ENCODE data around the gene ARVCF.

The ARVCF gene

DNA sequence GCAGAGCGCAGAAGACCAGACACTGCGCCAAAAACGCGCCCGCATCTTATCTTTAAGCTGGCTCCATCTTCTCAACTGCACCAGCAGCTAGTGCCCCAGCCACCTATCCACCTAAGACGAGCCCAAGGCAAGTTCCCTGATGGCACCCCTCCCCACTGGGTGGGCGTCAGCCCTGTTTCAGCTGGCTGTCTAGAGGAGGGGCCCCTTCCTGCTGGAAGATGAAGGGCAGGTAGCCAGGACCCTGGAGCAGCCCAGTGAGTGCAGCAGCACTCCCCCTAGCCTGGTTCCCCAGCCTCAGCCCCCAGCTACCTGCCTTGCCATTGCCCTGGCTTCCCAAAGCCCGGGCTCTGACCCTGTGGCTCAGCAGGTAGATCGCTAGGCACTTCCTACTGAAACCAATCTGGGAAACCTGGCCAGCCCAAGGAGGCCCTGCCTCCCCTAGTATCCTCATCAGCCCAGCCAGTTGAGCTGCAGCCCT, 28.3 kb downstream of the ARVCF start:
- peaks cover 24% of the 10 kb centered on the region for H3K4me1 ChIP-seq (ENCODE audit: control insufficient read depth, insufficient read depth, low read length)
- no peaks in the 10 kb centered on the region for H3K27me3 ChIP-seq (ENCODE audit: control insufficient read depth, insufficient read depth, low read length)
- no peak overlapping the region for H3K9ac ChIP-seq (ENCODE audit: low read length)
- no peak overlapping the region for H3K27ac ChIP-seq (ENCODE audit: low read depth, low read length)
- no peaks in the 10 kb centered on the region for H3K9me3 ChIP-seq (ENCODE audit: control insufficient read depth, insufficient read depth, low read depth, low read length)
- H3K4me3 ChIP-seq (ENCODE audit: low read depth, low read length), result no peak overlapping the region
- no peaks in the 10 kb centered on the region for H3K36me3 ChIP-seq (ENCODE audit: control insufficient read depth, insufficient read depth, low read length)

- Histone ChIP-seq H3K9me3 (ENCODE audit: control insufficient read depth, insufficient read depth, low read depth, low read length) (no peaks in the 10 kb centered on the region), H3K9ac (ENCODE audit: low read length) (no peak overlapping the region), H3K4me3 (ENCODE audit: low read depth, low read length) (peak overlapping the region; percentile 43; the same call in 1 of the 2 replicates)
Observed at GRCh38 chr22:19987394-19988306, 29.0 kb downstream of the ARVCF start.

GRCh38 chr22:19986410-19987341, 29.9 kb downstream of the ARVCF start:
- peaks cover 24% of the 10 kb centered on the region for H3K4me1 ChIP-seq (ENCODE audit: control insufficient read depth, insufficient read depth, low read length)

More at GRCh38 chr22:19987394-19988306, 29.0 kb downstream of the ARVCF start:
- no peaks in the 10 kb centered on the region for H3K36me3 ChIP-seq (ENCODE audit: control insufficient read depth, insufficient read depth, low read length)
- H3K27me3 ChIP-seq (ENCODE audit: control insufficient read depth, insufficient read depth, low read length), result no peaks in the 10 kb centered on the region
- H3K27ac ChIP-seq (ENCODE audit: low read depth, low read length), result no peak overlapping the region
- peaks cover 24% of the 10 kb centered on the region for H3K4me1 ChIP-seq (ENCODE audit: control insufficient read depth, insufficient read depth, low read length)

GRCh38 chr22:19986011-19986409, 30.6 kb downstream of the ARVCF start:
- H3K9ac ChIP-seq (ENCODE audit: low read length), result peak overlapping the region; percentile 66
- peaks cover 11% of the 10 kb centered on the region for H3K36me3 ChIP-seq (ENCODE audit: control insufficient read depth, insufficient read depth, low read length)
- H3K27ac ChIP-seq (ENCODE audit: low read depth, low read length), result no peak overlapping the region
- peak overlapping the region; percentile 75 for H3K4me3 ChIP-seq (ENCODE audit: low read depth, low read length)
- H3K4me1 ChIP-seq (ENCODE audit: control insufficient read depth, insufficient read depth, low read length), result peaks cover 24% of the 10 kb centered on the region
- no peaks in the 10 kb centered on the region for H3K9me3 ChIP-seq (ENCODE audit: control insufficient read depth, insufficient read depth, low read depth, low read length)
- no peaks in the 10 kb centered on the region for H3K27me3 ChIP-seq (ENCODE audit: control insufficient read depth, insufficient read depth, low read length)

More at GRCh38 chr22:19986410-19987341, 29.9 kb downstream of the ARVCF start:
- H3K9ac ChIP-seq (ENCODE audit: low read length), result peak overlapping the region; percentile 66
- H3K9me3 ChIP-seq (ENCODE audit: control insufficient read depth, insufficient read depth, low read depth, low read length), result no peaks in the 10 kb centered on the region
- H3K27me3 ChIP-seq (ENCODE audit: control insufficient read depth, insufficient read depth, low read length), result no peaks in the 10 kb centered on the region
- peak overlapping the region; percentile 75 for H3K4me3 ChIP-seq (ENCODE audit: low read depth, low read length)
- peaks cover 5% of the 10 kb centered on the region; the same call in 1 of the 2 replicates for H3K36me3 ChIP-seq (ENCODE audit: control insufficient read depth, insufficient read depth, low read length)
- peak overlapping the region; percentile 46; the same call in 1 of the 2 replicates for H3K27ac ChIP-seq (ENCODE audit: low read depth, low read length)

DNA sequence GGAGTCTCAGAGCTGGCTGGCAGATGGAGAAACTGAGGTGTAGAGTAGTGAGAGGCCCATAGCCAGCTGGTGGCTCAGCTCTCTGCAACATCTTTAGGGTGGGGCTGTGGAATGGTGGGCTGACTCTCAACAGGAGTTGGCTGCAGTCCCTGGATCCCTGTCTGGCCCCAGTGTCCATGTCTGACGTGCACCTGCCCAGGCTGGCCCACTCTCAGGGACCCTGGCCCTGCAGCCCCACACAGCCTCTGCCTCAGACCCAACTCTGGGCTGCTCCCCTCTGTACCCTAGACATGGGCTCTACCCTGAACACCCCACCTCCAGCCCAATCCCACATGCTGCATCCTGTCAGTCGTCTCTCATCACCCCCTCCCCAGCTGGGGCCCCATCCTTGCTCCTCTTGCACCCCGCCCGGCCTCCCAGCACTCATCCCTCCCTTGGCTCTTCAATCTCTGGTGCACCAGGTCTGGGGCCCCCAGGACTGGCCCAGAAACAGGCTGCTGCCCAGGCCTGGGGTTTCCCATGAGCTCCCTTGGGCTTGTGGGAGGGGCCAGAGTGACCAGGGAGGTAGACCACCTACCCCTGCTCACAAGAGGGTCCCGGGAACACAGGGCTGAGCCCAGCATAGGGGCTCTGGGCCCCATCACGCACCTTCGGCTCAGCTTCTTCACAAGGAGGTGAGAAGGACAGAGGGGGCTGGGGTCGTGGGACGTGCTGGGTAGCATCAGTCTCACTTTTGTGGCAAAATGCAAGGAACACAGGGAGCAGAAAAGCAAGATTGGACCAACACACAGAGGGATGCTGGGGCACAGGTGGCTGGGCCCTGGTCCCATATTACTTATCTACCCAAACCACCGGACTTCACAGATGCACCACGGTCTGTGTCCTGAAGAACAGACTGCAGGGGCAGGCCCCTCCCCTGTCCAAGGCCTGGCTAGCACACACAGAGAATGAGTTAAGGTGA, 31.5 kb downstream of the ARVCF start:
- H3K36me3 ChIP-seq (ENCODE audit: control insufficient read depth, insufficient read depth, low read length), result peaks cover 20% of the 10 kb centered on the region
- H3K9me3 ChIP-seq (ENCODE audit: control insufficient read depth, insufficient read depth, low read depth, low read length), result no peaks in the 10 kb centered on the region
- H3K4me3 ChIP-seq (ENCODE audit: low read depth, low read length), result no peak overlapping the region
- H3K27me3 ChIP-seq (ENCODE audit: control insufficient read depth, insufficient read depth, low read length), result no peaks in the 10 kb centered on the region
- H3K4me1 ChIP-seq (ENCODE audit: control insufficient read depth, insufficient read depth, low read length), result peaks cover 24% of the 10 kb centered on the region
- H3K27ac ChIP-seq (ENCODE audit: low read depth, low read length), result no peak overlapping the region
- H3K9ac ChIP-seq (ENCODE audit: low read length), result peak overlapping the region; percentile 17

DNA sequence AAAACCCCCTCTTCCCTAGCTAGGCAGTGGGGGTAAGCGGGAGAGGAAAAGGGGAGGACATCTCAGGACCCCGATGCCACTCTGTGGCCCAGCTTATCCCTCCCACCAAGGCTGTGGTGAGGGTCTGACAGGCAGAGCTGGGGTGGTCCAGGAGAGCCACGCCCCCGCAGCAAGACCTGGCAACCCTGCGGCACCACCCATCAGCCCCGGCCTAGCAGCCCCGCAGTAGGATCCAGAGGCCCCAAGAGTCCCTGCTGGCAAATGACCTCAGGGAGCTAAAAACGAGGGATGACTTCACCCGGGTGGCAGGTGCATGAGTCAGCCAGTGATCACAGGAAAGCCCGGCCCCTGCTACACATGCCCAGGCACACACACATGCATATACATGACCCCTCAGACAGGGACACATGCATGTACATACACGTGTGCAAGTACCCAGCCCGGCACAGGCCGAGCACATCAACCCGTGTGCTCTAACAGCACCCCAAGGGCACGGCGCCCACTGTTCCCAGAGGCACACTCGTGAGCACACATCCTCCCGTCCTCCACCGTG, 32.3 kb downstream of the ARVCF start:
- peaks cover 28% of the 10 kb centered on the region for H3K36me3 ChIP-seq (ENCODE audit: control insufficient read depth, insufficient read depth, low read length)
- no peak overlapping the region for H3K4me3 ChIP-seq (ENCODE audit: low read depth, low read length)
- no peaks in the 10 kb centered on the region for H3K27me3 ChIP-seq (ENCODE audit: control insufficient read depth, insufficient read depth, low read length)
- no peaks in the 10 kb centered on the region for H3K9me3 ChIP-seq (ENCODE audit: control insufficient read depth, insufficient read depth, low read depth, low read length)
- peaks cover 24% of the 10 kb centered on the region for H3K4me1 ChIP-seq (ENCODE audit: control insufficient read depth, insufficient read depth, low read length)
- H3K9ac ChIP-seq (ENCODE audit: low read length), result peak overlapping the region; percentile 17
- H3K27ac ChIP-seq (ENCODE audit: low read depth, low read length), result no peak overlapping the region

- peaks cover 33% of the 10 kb centered on the region for H3K36me3 ChIP-seq (ENCODE audit: control insufficient read depth, insufficient read depth, low read length)
- no peak overlapping the region for H3K9ac ChIP-seq (ENCODE audit: low read length)
- no peak overlapping the region for H3K27ac ChIP-seq (ENCODE audit: low read depth, low read length)
- no peaks in the 10 kb centered on the region for H3K9me3 ChIP-seq (ENCODE audit: control insufficient read depth, insufficient read depth, low read depth, low read length)
- peaks cover 24% of the 10 kb centered on the region for H3K4me1 ChIP-seq (ENCODE audit: control insufficient read depth, insufficient read depth, low read length)
- no peak overlapping the region for H3K4me3 ChIP-seq (ENCODE audit: low read depth, low read length)
- H3K27me3 ChIP-seq (ENCODE audit: control insufficient read depth, insufficient read depth, low read length), result no peaks in the 10 kb centered on the region
Observed at GRCh38 chr22:19983741-19984140, 32.9 kb downstream of the ARVCF start.

DNA sequence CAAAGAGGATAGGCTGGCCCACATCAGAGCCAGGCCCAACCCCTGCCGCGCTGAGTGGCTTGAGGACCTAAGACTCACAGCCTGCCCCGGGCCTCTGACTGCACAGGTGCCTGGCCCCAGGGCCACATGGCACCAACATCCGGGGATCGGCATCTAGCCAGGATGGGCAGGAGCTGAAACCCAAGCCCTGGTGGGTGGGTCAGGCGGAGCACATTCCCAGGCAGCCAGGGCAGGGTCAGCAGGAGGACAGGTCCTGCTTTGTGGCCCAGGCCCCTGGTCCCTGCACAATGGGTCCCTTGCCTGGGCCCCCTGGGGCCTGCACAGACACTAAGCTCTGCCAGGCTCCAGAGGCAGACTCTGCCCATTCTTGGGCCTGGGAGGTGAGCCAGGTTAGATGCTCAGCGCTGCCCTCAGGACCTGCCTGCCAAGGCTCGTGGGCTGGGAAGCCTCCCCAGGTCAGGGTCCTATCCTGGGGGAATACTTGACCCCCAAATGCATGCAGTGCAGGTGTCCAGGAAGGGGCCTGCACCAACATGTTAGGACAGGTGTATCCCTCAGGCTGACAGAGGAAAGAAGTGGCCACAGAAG, 33.5 kb downstream of the ARVCF start:
- peaks cover 40% of the 10 kb centered on the region for H3K36me3 ChIP-seq (ENCODE audit: control insufficient read depth, insufficient read depth, low read length)
- H3K4me3 ChIP-seq (ENCODE audit: low read depth, low read length), result no peak overlapping the region
- H3K27me3 ChIP-seq (ENCODE audit: control insufficient read depth, insufficient read depth, low read length), result no peaks in the 10 kb centered on the region
- peaks cover 24% of the 10 kb centered on the region for H3K4me1 ChIP-seq (ENCODE audit: control insufficient read depth, insufficient read depth, low read length)
- no peaks in the 10 kb centered on the region for H3K9me3 ChIP-seq (ENCODE audit: control insufficient read depth, insufficient read depth, low read depth, low read length)
- no peak overlapping the region for H3K27ac ChIP-seq (ENCODE audit: low read depth, low read length)
- H3K9ac ChIP-seq (ENCODE audit: low read length), result no peak overlapping the region

DNA sequence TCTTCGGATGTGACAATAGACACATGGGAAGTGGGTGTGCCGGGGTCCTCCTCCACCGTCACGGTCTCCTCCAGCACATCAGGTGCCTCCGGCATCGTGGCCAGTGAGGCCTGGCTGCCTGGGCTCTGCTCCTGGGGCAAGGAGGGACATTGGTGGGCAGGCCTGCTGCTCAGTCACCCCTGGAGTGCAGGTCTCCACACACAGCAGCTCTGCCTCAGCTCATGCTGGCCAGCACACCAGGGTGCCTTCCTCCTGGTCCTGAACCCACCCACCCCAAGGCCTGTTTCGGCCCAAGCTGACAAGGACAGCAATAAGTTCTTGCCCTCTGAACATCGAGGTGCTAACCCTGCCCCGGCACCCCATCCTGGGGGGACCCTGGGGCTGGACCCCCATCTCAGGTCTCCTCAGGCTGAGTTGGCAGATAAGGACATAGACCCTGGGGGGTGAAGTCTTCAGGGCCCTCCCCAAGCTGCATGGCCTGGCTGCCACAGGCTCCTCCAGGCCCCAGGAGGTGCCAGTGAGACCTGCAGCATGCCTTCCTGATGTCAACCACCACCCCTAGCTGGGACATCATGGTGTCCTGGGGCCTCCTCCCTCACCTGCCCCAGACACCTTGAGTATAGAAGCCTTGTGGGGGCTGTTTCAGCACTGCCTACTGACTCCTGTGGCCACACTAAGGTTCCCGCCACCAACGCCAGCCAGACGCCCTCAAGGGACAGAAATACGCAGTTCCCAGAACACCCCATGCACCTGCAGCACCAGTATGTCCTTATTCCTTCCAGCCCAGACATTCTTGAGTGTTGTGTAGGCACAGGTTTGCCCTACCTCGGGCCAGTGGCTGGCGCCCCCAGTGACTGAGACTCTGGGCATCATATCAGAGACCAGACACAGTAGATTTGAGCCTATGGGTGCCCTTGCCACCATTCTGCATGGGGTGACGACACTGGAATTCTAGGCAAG, 34.4 kb downstream of the ARVCF start:
- H3K27ac ChIP-seq (ENCODE audit: low read depth, low read length), result no peak overlapping the region
- no peak overlapping the region for H3K4me3 ChIP-seq (ENCODE audit: low read depth, low read length)
- H3K9ac ChIP-seq (ENCODE audit: low read length), result no peak overlapping the region
- H3K27me3 ChIP-seq (ENCODE audit: control insufficient read depth, insufficient read depth, low read length), result no peaks in the 10 kb centered on the region
- H3K36me3 ChIP-seq (ENCODE audit: control insufficient read depth, insufficient read depth, low read length), result peaks cover 48% of the 10 kb centered on the region
- H3K4me1 ChIP-seq (ENCODE audit: control insufficient read depth, insufficient read depth, low read length), result peaks cover 18% of the 10 kb centered on the region
- no peaks in the 10 kb centered on the region for H3K9me3 ChIP-seq (ENCODE audit: control insufficient read depth, insufficient read depth, low read depth, low read length)
